Astrocyte (in vitro differentiated cells and primary cell): Measurements from ENCODE around the gene NFIA.

Source experiments
- CTCF ChIP-seq: IDR thresholded peaks from 2 replicates; pipeline ENCODE4 v1.5.1; 2011; ENCODE audit warnings: low read depth, mild to moderate bottlenecking, inconsistent platforms, low read length, moderate library complexity; ENCODE audit not compliant: insufficient read depth
- EZH2 ChIP-seq: IDR thresholded peaks from 2 replicates; pipeline ENCODE4 v1.6.1; 2012; ENCODE audit warnings: mild to moderate bottlenecking, low read length, inconsistent platforms; ENCODE audit not compliant: insufficient read depth

- TF ChIP-seq CTCF (no peak), EZH2 (no peak)
Observed at GRCh38 chr1:61297887-61298286, 215.5 kb downstream of the NFIA start.
